GM12872 (cell line): Measurements from ENCODE around the gene MYLIP.

Source experiments
- TF ChIP-seq, protein P1 (sequence below): IDR thresholded peaks from 3 replicates; pipeline ENCODE4 v1.5.1; 2011; ENCODE audit warnings: low read depth, mild to moderate bottlenecking, low read length, moderate library complexity; ENCODE audit not compliant: insufficient read depth

The MYLIP gene

GRCh38 chr6:16153211-16153820 lies 24.4 kb downstream of the MYLIP start:
- TF ChIP-seq, protein P1, sequence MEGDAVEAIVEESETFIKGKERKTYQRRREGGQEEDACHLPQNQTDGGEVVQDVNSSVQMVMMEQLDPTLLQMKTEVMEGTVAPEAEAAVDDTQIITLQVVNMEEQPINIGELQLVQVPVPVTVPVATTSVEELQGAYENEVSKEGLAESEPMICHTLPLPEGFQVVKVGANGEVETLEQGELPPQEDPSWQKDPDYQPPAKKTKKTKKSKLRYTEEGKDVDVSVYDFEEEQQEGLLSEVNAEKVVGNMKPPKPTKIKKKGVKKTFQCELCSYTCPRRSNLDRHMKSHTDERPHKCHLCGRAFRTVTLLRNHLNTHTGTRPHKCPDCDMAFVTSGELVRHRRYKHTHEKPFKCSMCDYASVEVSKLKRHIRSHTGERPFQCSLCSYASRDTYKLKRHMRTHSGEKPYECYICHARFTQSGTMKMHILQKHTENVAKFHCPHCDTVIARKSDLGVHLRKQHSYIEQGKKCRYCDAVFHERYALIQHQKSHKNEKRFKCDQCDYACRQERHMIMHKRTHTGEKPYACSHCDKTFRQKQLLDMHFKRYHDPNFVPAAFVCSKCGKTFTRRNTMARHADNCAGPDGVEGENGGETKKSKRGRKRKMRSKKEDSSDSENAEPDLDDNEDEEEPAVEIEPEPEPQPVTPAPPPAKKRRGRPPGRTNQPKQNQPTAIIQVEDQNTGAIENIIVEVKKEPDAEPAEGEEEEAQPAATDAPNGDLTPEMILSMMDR, result no peak

- TF ChIP-seq, protein P1, result no peak
Measured at GRCh38 chr6:16154904-16155303, 26.0 kb downstream of the MYLIP start.

DNA sequence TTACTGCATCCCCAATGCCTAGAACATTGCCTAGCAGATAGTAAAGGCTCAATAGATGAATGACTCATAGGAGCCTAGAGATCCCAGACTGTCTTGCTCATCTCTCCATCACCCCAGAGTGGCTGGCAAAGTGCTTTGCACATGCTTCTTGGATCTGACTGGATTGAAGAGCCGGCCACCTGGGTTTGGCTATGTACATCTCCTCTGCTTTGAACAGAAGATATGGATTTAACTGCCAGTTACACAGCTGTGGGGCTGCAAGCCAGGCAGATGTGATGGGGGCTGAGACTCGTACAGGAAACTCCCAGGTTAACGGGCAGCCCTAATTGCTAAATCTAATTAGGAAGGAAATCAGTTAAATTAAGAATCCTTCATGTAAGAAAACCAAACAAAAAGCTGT lies 28.6 kb downstream of the MYLIP start:
- TF ChIP-seq, protein P1, result no peak

- TF ChIP-seq, protein P1, result no peak
Measured at GRCh38 chr6:16157909-16158308, 29.0 kb downstream of the MYLIP start.

DNA sequence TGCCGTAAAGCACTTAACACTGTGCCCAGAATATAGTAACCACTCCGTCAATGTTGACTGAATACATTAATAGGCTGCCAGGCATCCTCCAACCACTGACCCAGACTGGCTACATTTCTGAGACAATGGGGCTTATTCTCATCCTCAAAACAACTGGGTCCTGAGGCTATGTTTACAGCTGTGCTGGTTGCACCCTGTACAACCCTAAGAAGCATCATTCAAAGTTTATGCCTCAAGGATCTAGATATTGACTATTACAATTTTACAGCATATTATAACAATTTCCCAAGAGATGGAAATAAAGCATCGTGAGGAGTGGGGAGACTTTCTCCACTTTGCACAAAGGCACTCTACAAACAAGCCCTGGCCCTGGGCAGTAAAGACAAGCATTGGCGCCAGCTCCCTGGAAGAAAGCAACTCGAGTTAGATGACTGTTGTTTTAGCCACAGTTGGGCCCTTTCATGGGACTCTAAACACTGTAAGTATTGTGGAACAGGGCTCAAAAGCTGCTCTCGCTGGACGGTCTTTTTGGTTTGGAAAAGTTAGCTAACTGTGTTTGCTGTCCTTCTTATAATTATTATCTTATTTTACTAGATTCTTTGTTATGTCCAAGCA lies 30.2 kb downstream of the MYLIP start:
- TF ChIP-seq, protein P1, result no peak

DNA sequence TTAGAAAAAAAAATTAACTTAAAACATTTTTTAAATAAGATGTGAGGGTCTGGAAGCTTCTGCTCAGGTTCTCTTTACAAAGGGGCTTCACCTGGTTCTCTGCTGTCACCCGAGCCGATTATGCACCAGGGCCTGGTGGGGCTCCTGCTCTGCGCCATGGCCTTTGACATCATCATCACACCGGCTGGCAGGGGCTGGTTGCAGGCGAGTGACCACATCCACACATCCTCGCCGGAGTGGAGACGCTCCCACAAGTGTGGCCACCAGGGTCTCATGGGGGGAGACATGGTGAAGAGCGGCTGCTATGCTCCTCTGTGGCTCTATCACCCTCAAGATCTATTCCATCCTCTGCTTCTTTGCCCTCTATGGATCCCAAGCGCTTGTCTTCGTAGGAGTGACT lies 31.9 kb downstream of the MYLIP start:
- TF ChIP-seq, protein P1, result no peak

DNA sequence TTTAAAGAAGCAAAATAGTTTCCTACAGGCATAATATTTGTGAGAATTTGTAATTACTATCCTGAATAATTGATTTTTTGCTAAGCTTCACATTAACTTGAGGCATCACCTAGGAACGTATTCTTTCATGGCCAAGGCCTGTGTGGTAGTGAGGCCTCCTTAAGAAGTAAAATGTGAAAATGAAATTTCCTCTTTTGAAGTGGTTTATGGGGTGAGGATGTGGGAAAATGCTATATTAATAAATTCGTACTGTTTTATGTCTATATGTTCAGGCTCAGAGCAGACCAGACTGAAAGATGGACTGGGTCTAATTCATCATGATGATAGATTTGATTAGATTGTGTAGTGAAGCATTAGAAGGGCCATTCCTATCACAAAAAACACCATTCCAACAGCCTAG lies 33.1 kb downstream of the MYLIP start:
- TF ChIP-seq, protein P1, result no peak
